Activated CD8-positive, alpha-beta T cell treated with anti-CD3 and anti-CD28 coated beads for 36 hours (primary cell): ENCODE results near the gene CHST15. TPM values are rescaled to one million over a fixed set of nuclear protein-coding genes. Genes with fewer than 3 reads are reported as not detected.
"Not testable (repeated sequence)": the region's sequence is repeated elsewhere in the genome, so short reads cannot be mapped to it uniquely, and the experiment has no call there.

Source experiments
- ATAC-seq: fragments of 200-7000 bp; cut with Tn5 transposase; one replicate; pipeline ENCODE4 v1.10.0; 2021; ENCODE audit warnings: mild to moderate bottlenecking, moderate library complexity
- CTCF ChIA-PET: fragments of 350-600 bp; sonication (Branson Sonifier 250); formaldehyde crosslinking; loops from one replicate; lab custom pipeline; 2021; ENCODE audit warnings: antibody characterized with exemption; lab: Charles Lee
- POLR2A ChIA-PET: fragments of 350-600 bp; sonication (Branson Sonifier 250); formaldehyde crosslinking; loops from one replicate; lab custom pipeline; 2021; ENCODE audit warnings: antibody characterized with exemption; lab: Charles Lee
- DNase-seq: peaks from one replicate; pipeline ENCODE4 v3.0.0-alpha.2; 2020
- H3K27ac Mint-ChIP-seq: one replicate; pipeline ENCODE4 v1.8.0; 2021; ENCODE audit warnings: mild to moderate bottlenecking, mixed read lengths
- H3K27me3 Mint-ChIP-seq: one replicate; pipeline ENCODE4 v1.8.0; 2021; ENCODE audit warnings: mixed read lengths
- H3K36me3 Mint-ChIP-seq: one replicate; pipeline ENCODE4 v1.8.0; 2021; ENCODE audit warnings: low read depth, mixed read lengths
- H3K4me1 Mint-ChIP-seq: one replicate; pipeline ENCODE4 v1.8.0; 2021; ENCODE audit warnings: low read depth, mixed read lengths
- H3K4me3 Mint-ChIP-seq: one replicate; pipeline ENCODE4 v1.8.0; 2021; ENCODE audit warnings: mild to moderate bottlenecking, moderate library complexity, mixed read lengths
- H3K9me3 Mint-ChIP-seq: one replicate; pipeline ENCODE4 v1.8.0; 2021; ENCODE audit warnings: mixed read lengths
- intact Hi-C: fragments of 100-400 bp; cut with micrococcal nuclease; formaldehyde crosslinking; loops from one replicate; pipeline ENCODE4 v1.10.0; 2022
- total RNA-seq, 2 experiments: library from RNA; stranded (reverse); gene quantifications; one replicate each; pipeline ENCODE4 v1.2.3, GENCODE V29; 2021
- TF ChIP-seq, protein P1 (sequence below): fragments of 200-600 bp; IDR thresholded peaks from one replicate; pipeline ENCODE4 v1.8.0; 2022; ENCODE audit warnings: antibody characterized with exemption, mild to moderate bottlenecking

The CHST15 gene
- total RNA-seq, 2 experiments from 2014 or later: 0.36 to 0.81 TPM

DNA sequence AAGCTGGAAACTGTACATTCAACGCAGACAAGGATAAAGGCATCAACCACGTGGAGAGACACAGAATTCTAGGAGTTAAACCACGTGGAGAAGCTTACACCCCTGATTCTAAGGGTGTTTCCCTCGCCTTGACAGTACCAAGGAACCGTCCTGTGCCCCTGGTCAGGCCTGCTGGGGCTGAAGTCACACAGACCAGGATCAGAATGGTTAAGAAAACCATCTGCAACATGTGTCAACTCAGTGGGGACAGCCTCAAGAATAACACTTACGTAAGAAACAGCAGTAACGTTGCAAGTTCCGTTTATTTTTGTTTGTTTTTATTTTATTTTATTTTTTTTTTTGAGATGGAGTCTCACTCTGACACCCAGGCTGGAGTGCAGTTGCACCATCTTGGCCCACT is 55.6 kb downstream of the CHST15 start:
- TF ChIP-seq, protein P1, sequence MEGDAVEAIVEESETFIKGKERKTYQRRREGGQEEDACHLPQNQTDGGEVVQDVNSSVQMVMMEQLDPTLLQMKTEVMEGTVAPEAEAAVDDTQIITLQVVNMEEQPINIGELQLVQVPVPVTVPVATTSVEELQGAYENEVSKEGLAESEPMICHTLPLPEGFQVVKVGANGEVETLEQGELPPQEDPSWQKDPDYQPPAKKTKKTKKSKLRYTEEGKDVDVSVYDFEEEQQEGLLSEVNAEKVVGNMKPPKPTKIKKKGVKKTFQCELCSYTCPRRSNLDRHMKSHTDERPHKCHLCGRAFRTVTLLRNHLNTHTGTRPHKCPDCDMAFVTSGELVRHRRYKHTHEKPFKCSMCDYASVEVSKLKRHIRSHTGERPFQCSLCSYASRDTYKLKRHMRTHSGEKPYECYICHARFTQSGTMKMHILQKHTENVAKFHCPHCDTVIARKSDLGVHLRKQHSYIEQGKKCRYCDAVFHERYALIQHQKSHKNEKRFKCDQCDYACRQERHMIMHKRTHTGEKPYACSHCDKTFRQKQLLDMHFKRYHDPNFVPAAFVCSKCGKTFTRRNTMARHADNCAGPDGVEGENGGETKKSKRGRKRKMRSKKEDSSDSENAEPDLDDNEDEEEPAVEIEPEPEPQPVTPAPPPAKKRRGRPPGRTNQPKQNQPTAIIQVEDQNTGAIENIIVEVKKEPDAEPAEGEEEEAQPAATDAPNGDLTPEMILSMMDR: no peak
- Mint-ChIP-seq H3K4me1 (peaks cover 14% of the 10 kb centered on the region), H3K27ac (no peak overlapping the region), H3K9me3 (no peaks in the 10 kb centered on the region), H3K4me3 (no peak overlapping the region), H3K27me3 (no peaks in the 10 kb centered on the region), H3K36me3 (no peaks in the 10 kb centered on the region)
- intact Hi-C loops: no loop called here
- DNase-seq (no peak), ATAC-seq (no peak)
- ChIA-PET POLR2A (no interaction called here), CTCF (no interaction called here)

DNA sequence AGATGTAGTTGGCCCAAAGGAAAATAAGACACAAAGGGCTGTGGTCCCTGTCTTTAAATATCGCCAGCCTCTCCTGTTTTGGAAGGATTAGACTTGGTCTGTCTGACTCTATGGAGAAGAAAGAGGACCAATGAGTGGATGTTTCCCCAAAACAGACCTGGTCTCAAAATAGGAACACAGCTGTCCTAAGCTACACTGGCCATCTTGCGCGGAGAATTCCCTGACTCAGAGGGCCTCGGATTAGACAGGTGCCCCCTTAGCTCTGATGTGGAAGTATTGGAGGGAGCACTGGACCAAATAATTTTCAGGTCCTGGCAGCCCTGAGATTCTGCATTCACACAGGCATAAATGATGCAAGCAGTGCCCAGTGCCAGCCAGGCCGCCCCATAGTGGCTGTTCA is 56.1 kb downstream of the CHST15 start:
- Mint-ChIP-seq H3K27me3 (no peaks in the 10 kb centered on the region), H3K4me1 (peaks cover 11% of the 10 kb centered on the region), H3K9me3 (no peaks in the 10 kb centered on the region), H3K27ac (no peak overlapping the region), H3K4me3 (no peak overlapping the region), H3K36me3 (no peaks in the 10 kb centered on the region)
- TF ChIP-seq, protein P1: no peak
- DNase-seq (no peak), ATAC-seq (no peak)
- POLR2A ChIA-PET: interaction anchor here (0.5 kb wide), 1 partner anchor 14 kb away, joined by 3 read pairs; no protein-coding TSS in a partner anchor
- CTCF ChIA-PET: no interaction called here
- intact Hi-C loops: no loop called here

GRCh38 chr10:124036746-124037145 is 56.7 kb downstream of the CHST15 start:
- TF ChIP-seq, protein P1: no peak
- DNase-seq: no peak
- ChIA-PET POLR2A (interaction anchor here (0.5 kb wide), 1 partner anchor 13 kb away, joined by 3 read pairs; no protein-coding TSS in a partner anchor), CTCF (interaction anchor here (0.7 to 1.0 kb wide), 2 partner anchors 13 to 994 kb away, joined by 3 read pairs; no protein-coding TSS in a partner anchor)
- intact Hi-C loops: no loop called here
- ATAC-seq: no peak
- no peaks in the 10 kb centered on the region for H3K36me3 Mint-ChIP-seq
- H3K4me3 Mint-ChIP-seq: no peak overlapping the region
- no peaks in the 10 kb centered on the region for H3K9me3 Mint-ChIP-seq
- H3K27ac Mint-ChIP-seq: no peak overlapping the region
- no peaks in the 10 kb centered on the region for H3K27me3 Mint-ChIP-seq
- H3K4me1 Mint-ChIP-seq: peaks cover 11% of the 10 kb centered on the region

- H3K27ac Mint-ChIP-seq: peak overlapping the region; percentile 44
- POLR2A ChIA-PET: no interaction called here
- H3K4me3 Mint-ChIP-seq: peak overlapping the region; percentile 5
- ATAC-seq: peak; percentile 97
- no peaks in the 10 kb centered on the region for H3K36me3 Mint-ChIP-seq
- peak; percentile 84 for DNase-seq
- no peaks in the 10 kb centered on the region for H3K9me3 Mint-ChIP-seq
- CTCF ChIA-PET: interaction anchor here (0.7 to 1.0 kb wide), 2 partner anchors 13 to 993 kb away, joined by 3 read pairs; no protein-coding TSS in a partner anchor
- peaks cover 11% of the 10 kb centered on the region for H3K4me1 Mint-ChIP-seq
- H3K27me3 Mint-ChIP-seq: no peaks in the 10 kb centered on the region
- intact Hi-C loops: no loop called here
- TF ChIP-seq, protein P1: no peak
Measured at GRCh38 chr10:124035928-124036558, 57.4 kb downstream of the CHST15 start.

DNA sequence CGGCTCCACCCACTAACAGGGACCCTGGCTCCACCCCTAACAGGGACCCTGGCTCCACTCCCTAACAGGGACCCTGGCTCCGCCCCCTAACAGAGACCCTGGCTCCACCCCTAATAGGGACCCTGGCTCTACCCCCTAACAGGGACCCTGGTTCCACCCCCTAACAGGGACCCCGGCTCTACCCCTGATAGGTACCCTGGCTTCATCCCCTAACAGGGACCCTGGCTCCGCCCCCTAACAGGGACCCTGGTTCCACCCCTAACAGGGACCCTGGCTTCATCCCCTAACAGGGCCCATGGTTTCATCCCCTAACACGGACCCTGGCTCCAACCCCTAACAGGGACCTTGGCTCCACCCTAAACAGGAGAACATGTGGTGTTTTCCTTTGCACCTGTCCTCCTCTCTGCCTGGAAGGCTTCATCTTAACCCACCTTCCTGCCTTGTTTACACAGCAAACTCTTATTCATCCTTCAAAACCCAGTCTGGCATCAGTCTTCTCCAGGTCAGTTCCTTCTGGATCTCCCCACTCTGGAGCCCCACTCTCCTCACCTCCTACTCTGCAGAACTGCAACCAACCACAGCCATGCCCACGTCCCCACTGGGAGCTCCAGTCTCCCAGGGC is 58.0 kb downstream of the CHST15 start:
- H3K36me3 Mint-ChIP-seq: no peaks in the 10 kb centered on the region
- H3K4me3 Mint-ChIP-seq: peak overlapping the region; percentile 5
- no peaks in the 10 kb centered on the region for H3K27me3 Mint-ChIP-seq
- ChIA-PET POLR2A (no interaction called here), CTCF (no interaction called here)
- ATAC-seq: peak; percentile 11
- TF ChIP-seq, protein P1: no peak
- H3K4me1 Mint-ChIP-seq: peaks cover 11% of the 10 kb centered on the region
- no peaks in the 10 kb centered on the region for H3K9me3 Mint-ChIP-seq
- peak overlapping the region; percentile 44 for H3K27ac Mint-ChIP-seq
- intact Hi-C loops: no loop called here
- DNase-seq: no peak

DNA sequence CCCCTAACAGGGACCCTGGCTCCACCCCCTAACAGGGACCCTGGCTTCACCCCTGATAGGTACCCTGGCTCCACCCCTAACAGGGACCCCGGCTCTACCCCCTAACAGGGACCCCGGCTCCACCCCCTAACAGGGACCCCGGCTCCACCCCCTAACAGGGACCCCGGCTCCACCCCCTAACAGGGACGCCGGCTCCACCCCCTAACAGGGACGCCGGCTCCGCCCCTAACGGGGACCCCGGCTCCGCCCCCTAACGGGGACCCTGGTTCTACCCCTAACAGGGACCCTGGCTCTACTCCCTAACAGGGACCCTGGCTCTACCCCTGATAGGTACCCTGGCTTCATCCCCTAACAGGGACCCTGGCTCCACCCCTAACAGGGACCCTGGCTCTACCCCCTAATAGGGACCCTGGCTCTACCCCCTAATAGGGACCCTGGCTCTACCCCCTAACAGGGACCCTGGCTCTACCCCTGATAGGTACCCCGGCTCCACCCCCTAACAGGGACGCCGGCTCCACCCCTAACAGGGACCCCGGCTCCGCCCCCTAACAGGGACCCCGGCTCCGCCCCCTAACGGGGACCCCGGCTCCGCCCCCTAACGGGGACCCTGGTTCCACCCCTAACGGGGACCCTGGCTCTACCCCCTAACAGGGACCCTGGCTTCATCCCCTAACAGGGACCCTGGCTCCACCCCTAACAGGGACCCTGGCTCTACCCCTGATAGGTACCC is 58.7 kb downstream of the CHST15 start:
- CTCF ChIA-PET, H3K36me3 Mint-ChIP-seq, H3K27ac Mint-ChIP-seq, H3K9me3 Mint-ChIP-seq, DNase-seq, H3K27me3 Mint-ChIP-seq, intact Hi-C loops, POLR2A ChIA-PET, H3K4me3 Mint-ChIP-seq, ATAC-seq: not testable (repeated sequence)
- H3K4me1 Mint-ChIP-seq: peaks cover 11% of the 10 kb centered on the region
